Smooth muscle cell (in vitro differentiated cells): Measurements from ENCODE around the gene SLC4A2. TPM values are rescaled to one million over a fixed set of nuclear protein-coding genes. Genes with fewer than 3 reads are reported as not detected.

ENCODE experiments used
- DNase-seq: peaks from one replicate; lab custom pipeline; 2025; ENCODE audit not compliant: unreplicated experiment; lab: John Stamatoyannopoulos, UW
- H2AFZ ChIP-seq: fragments of 200-600 bp; sonication (generic); 2 replicates; pipeline ENCODE4 v1.6.0; 2016; ENCODE audit warnings: antibody characterized with exemption, low read depth, mild to moderate bottlenecking
- H3F3A ChIP-seq: fragments of 200-600 bp; sonication (generic); 2 replicates; pipeline ENCODE4 v1.6.0; 2017; ENCODE audit warnings: antibody characterized with exemption, low read depth
- H3K27ac ChIP-seq: fragments of 200-600 bp; sonication (generic); 2 replicates; pipeline ENCODE4 v1.5.1; 2016; ENCODE audit warnings: low read depth, mild to moderate bottlenecking
- H3K27me3 ChIP-seq: fragments of 200-600 bp; sonication (generic); 2 replicates; pipeline ENCODE4 v1.6.1; 2016; ENCODE audit warnings: low read depth, mild to moderate bottlenecking
- H3K36me3 ChIP-seq: fragments of 200-600 bp; sonication (generic); 2 replicates; pipeline ENCODE4 v1.5.1; 2016; ENCODE audit warnings: low read depth
- H3K4me1 ChIP-seq: fragments of 200-600 bp; sonication (generic); 2 replicates; pipeline ENCODE4 v1.5.1; 2016; ENCODE audit warnings: low read depth
- H3K4me2 ChIP-seq: fragments of 200-600 bp; sonication (generic); 2 replicates; pipeline ENCODE4 v1.6.0; 2016; ENCODE audit warnings: mild to moderate bottlenecking
- H3K4me3 ChIP-seq: fragments of 200-600 bp; sonication (generic); 2 replicates; pipeline ENCODE4 v1.5.1; 2016; ENCODE audit warnings: mild to moderate bottlenecking
- H3K79me2 ChIP-seq: fragments of 200-600 bp; sonication (generic); 2 replicates; pipeline ENCODE4 v1.6.0; 2016; ENCODE audit warnings: low read depth, mild to moderate bottlenecking
- H3K9ac ChIP-seq: fragments of 200-600 bp; sonication (generic); 2 replicates; pipeline ENCODE4 v1.6.0; 2016; ENCODE audit warnings: low read depth
- H3K9me3 ChIP-seq: fragments of 200-600 bp; sonication (generic); replicated peaks from 2 replicates; pipeline ENCODE4 v1.5.1; 2016; ENCODE audit warnings: low read depth
- H4K20me1 ChIP-seq: fragments of 200-600 bp; sonication (generic); 2 replicates; pipeline ENCODE4 v1.6.0; 2016; ENCODE audit warnings: low read depth
- WGBS: methylation state at CpG from one replicate; pipeline ENCODE4 v1.1.7; 2016; ENCODE audit warnings: low lambda C conversion rate; 5-methylcytosine and 5-hydroxymethylcytosine counted together
- polyA plus RNA-seq: library from polyadenylated mRNA; unstranded; fragments of >200 nt; fragmentation: Nextera tagmentation; extraction: Ambion mirVana; gene quantifications from 2 replicates; pipeline ENCODE4 v1.2.1, GENCODE V29; 2016
- total RNA-seq: library from RNA; depleted of rRNA; stranded (reverse); fragments of >200 nt; gene quantifications from 2 replicates; pipeline ENCODE4 v1.2.3, GENCODE V29; 2014
- TF ChIP-seq, protein P1 (sequence below): fragments of 200-600 bp; sonication (generic); IDR thresholded peaks from 2 replicates; pipeline ENCODE4 v1.5.1; 2017; ENCODE audit warnings: borderline replicate concordance, mild to moderate bottlenecking, antibody characterized with exemption; ENCODE audit not compliant: insufficient read depth, poor library complexity, severe bottlenecking

SLC4A2 gene
- total and polyA plus RNA-seq, 2 experiments from 2014 or later, result 89.3 to 96.4 TPM

GRCh38 chr7:151053096-151053495 is 6.3 kb upstream of the SLC4A2 start:
- H3K36me3 ChIP-seq, result no peaks in the 10 kb centered on the region
- no peaks in the 10 kb centered on the region for H3K9me3 ChIP-seq
- no peak overlapping the region for H3K27ac ChIP-seq
- H3K79me2 ChIP-seq, result no peaks in the 10 kb centered on the region
- TF ChIP-seq, protein P1, sequence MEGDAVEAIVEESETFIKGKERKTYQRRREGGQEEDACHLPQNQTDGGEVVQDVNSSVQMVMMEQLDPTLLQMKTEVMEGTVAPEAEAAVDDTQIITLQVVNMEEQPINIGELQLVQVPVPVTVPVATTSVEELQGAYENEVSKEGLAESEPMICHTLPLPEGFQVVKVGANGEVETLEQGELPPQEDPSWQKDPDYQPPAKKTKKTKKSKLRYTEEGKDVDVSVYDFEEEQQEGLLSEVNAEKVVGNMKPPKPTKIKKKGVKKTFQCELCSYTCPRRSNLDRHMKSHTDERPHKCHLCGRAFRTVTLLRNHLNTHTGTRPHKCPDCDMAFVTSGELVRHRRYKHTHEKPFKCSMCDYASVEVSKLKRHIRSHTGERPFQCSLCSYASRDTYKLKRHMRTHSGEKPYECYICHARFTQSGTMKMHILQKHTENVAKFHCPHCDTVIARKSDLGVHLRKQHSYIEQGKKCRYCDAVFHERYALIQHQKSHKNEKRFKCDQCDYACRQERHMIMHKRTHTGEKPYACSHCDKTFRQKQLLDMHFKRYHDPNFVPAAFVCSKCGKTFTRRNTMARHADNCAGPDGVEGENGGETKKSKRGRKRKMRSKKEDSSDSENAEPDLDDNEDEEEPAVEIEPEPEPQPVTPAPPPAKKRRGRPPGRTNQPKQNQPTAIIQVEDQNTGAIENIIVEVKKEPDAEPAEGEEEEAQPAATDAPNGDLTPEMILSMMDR, result no peak
- no peak overlapping the region for H3K9ac ChIP-seq
- H2AFZ ChIP-seq, result no peak overlapping the region
- no peak overlapping the region for H3K4me3 ChIP-seq
- no peak overlapping the region for H3K4me2 ChIP-seq
- DNase-seq, result no peak
- 73% methylated on average over 4 of the region's 4 CpGs for WGBS
- H3F3A ChIP-seq, result no peaks in the 10 kb centered on the region
- peaks cover 7% of the 10 kb centered on the region for H3K4me1 ChIP-seq
- peaks cover 8% of the 10 kb centered on the region for H4K20me1 ChIP-seq
- H3K27me3 ChIP-seq, result no peaks in the 10 kb centered on the region

GRCh38 chr7:151053751-151054150 is 5.6 kb upstream of the SLC4A2 start:
- TF ChIP-seq, protein P1, result no peak
- no peak for DNase-seq
- Histone ChIP-seq H2AFZ (no peak overlapping the region), H3K4me3 (no peak overlapping the region), H3K27ac (no peak overlapping the region), H3K4me1 (peaks cover 11% of the 10 kb centered on the region), H3K4me2 (no peak overlapping the region), H3K36me3 (no peaks in the 10 kb centered on the region), H3K79me2 (no peaks in the 10 kb centered on the region), H3F3A (no peaks in the 10 kb centered on the region), H4K20me1 (peaks cover 8% of the 10 kb centered on the region), H3K27me3 (no peaks in the 10 kb centered on the region), H3K9me3 (no peaks in the 10 kb centered on the region), H3K9ac (no peak overlapping the region)
- 88% methylated on average over 8 of the region's 8 CpGs for WGBS

DNA sequence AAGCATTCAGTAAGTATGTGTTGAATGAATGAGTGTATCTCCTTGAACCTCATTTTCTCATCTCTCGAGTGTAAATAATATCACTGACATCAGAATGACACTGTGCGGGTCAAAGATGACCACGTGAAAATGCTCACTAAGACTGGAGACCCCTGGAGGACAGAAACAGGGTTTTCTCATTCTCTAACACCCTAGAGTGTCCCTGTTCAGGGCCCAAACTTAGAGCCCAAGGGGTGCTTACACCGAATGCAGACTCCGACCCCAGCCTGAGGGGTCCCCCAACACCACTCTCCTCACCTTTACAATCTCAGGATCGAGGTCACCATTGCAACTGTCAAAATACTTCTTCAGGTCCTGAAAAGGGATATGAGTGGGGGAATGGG is 3.1 kb upstream of the SLC4A2 start:
- no peak for DNase-seq
- H3K27me3 ChIP-seq, result no peaks in the 10 kb centered on the region
- WGBS, result 90% methylated on average over 6 of the region's 6 CpGs
- no peak overlapping the region for H3K27ac ChIP-seq
- H3K9ac ChIP-seq, result no peak overlapping the region
- TF ChIP-seq, protein P1, result no peak
- H3K4me2 ChIP-seq, result peak overlapping the region; percentile 94
- no peaks in the 10 kb centered on the region for H3F3A ChIP-seq
- no peaks in the 10 kb centered on the region for H3K9me3 ChIP-seq
- peaks cover 13% of the 10 kb centered on the region for H3K79me2 ChIP-seq
- H3K36me3 ChIP-seq, result no peaks in the 10 kb centered on the region
- H4K20me1 ChIP-seq, result peaks cover 20% of the 10 kb centered on the region
- H3K4me3 ChIP-seq, result no peak overlapping the region
- H3K4me1 ChIP-seq, result peaks cover 20% of the 10 kb centered on the region
- no peak overlapping the region for H2AFZ ChIP-seq
